Activated CD4-positive, alpha-beta T cell treated with anti-CD3 and anti-CD28 coated beads, Interleukin-2, Interleukin-6, amounts not matched to agents 100 ng/mL and 50 ng/mL, durations not matched to agents 16 hours and 8 hours (primary cell): Measurements from ENCODE around the gene FSTL5.

Source experiments
- DNase-seq: peaks from one replicate; pipeline ENCODE4 v3.0.0-alpha.2; 2020

The FSTL5 gene

GRCh38 chr4:161428180-161428965 lies 735.4 kb downstream of the FSTL5 start:
- DNase-seq: no peak

- no peak for DNase-seq
Observed at GRCh38 chr4:161419822-161420221, 744.0 kb downstream of the FSTL5 start.

DNA sequence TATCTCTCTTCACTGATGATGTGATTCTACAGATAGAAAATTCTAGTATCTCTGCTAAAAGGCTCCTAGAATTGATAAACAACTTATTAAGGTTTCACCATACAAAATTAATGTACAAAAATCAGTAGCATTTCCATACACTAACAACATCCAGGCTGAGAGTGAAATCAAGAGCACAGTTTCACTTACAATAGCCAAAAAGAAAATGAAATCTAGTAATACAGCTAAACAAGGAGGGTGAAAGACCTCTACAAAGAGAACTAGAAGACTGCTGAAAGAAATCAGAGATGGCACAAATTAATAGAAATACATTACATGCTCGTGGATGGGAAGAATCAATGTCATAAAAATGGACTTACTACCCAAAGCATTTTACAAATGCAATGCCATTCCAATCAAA lies 751.9 kb downstream of the FSTL5 start:
- DNase-seq: no peak

- no peak for DNase-seq
Observed at GRCh38 chr4:161404346-161405110, 759.3 kb downstream of the FSTL5 start.

DNA sequence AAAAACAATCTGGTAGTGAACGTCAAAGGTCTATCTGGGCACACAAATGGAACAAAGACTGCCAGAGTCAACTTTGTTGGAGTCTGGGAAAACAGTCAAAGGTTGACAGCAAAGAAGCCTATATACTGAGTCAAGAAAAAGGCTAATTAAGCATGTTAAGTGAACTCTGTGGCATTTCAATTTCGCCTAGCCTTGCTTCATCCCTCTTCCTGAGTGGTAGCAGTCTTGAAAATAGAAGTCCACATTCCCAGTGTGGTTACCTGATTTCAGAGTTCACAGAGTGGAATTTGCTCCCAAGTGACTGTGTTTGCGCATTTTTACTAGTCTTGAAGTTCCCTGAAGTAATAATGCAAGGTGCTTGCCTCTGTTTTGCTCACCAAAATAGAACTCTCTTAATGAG lies 760.0 kb downstream of the FSTL5 start:
- DNase-seq: no peak

DNA sequence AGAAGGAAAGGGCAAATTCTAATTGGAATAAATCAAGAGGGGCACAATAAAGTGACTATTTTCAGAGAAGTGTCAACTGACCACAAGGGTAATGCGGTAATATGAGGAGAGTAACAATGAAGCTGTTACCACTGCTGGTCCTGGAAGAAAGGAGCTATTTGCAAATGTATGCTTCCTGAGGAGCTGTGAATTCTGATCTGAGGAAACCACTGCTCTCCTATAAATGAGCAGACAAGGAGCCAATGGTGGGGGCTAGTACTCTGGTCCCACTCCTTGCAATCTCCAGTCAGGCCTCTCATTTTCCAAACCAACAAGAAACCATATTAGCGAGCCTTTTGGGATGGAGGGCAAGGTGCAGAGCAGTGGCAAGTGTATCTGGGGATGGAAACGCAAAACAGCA lies 770.2 kb downstream of the FSTL5 start:
- no peak for DNase-seq

DNA sequence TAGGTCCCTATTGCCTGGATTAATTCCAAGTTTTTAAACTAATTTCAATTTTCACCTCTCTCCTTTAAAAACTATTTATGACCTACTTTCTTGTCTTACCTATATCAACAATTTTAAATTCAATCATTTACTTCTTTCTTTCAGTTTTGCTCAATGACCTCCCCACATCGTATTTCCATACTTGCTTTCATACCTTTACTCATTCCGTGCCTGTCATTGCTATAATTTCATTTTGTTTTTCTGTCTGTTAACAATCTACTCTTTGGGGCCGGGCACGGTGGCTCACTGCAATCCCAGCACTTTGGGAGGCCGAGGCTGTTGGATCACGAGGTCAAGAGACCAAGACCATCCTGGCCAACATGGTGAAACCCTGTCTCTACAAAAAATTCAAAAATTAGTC lies 781.1 kb downstream of the FSTL5 start:
- DNase-seq: no peak

DNA sequence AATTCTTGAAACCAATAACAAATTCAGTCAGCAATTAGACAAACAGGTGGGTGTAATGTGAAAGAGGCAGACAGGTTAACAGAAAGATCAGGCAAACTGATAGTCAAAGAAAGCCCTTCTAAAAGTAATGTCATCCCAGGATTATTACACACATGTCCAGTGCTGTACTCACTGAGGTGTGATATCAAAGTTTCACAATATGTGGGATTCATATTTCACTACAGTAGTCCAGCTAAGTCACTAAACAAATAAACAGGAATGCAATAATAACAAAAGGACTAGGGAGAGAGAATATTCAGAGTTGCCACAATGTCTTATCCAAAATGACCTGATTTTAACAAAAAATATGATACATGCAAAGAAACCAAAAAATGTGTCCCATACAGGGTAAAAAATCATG lies 787.5 kb downstream of the FSTL5 start:
- DNase-seq: no peak

DNA sequence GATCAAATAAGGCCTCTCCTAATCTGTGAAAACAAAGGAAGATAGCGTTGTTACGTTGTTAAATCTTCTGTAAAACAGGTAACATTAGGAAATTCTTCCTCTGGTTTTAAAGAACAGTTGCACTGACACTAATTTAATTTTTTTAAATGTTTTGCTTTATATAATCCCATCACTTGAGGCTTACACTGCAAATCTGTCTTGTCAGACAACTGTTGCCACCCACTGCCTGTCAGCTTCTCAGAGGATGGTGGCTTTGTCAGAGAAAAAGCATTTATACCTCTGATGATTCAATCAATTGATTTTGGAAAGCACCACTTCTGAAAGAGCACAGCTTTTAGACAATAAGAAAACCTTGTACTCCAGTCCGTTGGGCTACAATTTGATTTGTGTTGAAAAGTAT lies 799.1 kb downstream of the FSTL5 start:
- DNase-seq: no peak

- DNase-seq: no peak
Observed at GRCh38 chr4:161360982-161361381, 802.8 kb downstream of the FSTL5 start.

DNA sequence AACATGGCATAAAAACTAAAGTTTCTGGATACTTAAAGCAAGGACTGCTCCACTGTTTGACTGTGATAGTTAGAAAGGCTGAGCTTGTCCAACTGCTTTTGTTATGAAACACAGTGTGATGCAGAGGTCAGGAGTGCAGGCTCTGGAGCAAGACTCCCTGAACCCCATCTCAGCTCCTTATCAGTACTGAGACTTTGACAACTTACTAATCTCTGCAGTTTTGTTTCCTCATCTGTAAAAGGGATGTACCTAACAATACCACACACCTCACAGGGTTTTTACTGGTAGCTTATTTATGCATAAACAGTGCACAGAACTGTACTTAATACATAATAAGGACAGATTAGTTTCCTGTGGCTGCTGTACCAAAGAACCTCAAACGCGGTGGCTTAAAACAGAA lies 804.3 kb downstream of the FSTL5 start:
- DNase-seq: no peak

DNA sequence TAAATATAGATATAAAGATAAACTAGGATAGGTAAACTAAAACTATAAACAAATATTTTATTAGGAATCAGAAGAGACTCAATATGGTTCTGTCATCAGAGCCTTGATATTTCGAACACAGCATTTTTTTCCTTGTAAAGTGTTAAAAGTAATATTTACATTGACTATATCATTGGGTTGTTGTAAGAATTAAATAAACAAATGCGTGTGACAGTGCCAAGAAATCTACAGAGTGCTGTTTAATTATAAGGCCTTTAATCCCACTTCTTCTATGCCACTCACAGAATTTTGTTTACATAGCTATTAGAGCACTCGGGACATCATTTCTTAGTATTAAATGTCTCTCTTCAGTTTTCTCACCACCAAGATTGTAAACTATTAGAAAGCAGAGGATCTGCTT lies 807.4 kb downstream of the FSTL5 start:
- no peak for DNase-seq

DNA sequence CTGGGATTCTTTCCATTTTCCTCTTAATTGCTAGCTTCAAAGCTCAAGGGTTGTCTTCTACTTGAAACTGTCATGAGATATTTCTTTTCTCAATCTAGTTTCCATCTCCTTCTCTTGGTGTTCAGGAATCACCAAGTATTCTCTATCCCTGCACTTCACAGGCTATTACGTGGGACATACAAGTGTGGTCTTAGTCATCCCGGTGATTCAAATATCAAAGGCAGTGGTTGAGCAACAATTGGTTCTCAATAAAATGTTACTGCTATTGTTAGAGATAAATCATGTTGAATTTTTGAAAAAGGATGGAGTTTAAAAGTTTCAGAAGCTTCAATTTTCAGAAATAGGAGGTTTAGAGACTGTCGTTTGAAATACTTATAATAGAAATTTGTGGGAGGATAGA lies 812.9 kb downstream of the FSTL5 start:
- no peak for DNase-seq

GRCh38 chr4:161345741-161346140 lies 818.1 kb downstream of the FSTL5 start:
- DNase-seq: no peak

DNA sequence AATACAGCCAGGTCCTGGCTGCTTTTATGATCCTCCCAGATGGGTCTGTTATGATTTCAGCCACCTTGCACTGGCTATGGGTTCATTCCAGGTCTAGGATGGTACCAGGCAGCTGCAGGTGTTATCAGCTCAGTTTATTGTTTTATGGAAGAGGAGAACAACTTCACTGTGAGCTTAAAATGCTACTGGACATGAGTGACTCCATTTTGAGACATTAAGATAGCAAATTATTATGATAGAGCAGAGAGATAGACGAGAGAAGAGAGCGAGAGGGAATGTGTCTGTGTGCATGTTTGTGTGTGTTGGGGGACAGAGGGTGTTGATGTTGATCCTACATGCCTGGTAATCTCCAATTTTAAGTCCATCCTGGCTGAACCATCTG lies 820.2 kb downstream of the FSTL5 start:
- no peak for DNase-seq

DNA sequence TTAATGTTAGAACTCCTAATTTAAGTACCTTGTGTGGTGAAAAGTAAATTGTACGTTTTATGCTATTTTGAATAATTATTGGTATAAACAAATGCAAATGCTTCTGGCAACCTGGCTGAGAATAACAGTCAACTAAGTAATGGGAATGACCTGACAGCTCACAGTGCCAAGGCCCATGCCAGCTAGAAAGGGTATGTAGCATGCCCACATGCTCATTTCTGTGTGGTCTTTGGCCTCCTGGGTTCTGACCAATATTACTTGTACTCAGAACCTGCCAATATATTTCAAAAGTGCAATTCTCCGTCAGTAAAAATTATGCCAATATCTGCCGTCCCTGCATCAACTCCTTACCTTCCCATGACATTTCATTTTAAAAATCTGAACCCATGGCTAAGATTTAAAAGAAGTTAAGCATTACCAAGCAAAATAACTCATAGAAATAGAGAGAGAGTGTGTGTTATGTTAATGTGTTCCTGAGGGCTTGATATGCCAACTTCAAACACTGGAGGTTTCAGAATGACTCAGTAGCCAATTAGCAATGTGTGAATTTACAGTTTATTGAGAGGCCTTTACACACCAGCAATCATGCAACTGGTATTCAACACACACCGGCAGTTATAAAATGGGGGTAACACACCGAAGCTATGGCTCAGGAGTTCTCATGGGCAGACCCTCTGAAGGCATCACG lies 820.8 kb downstream of the FSTL5 start:
- DNase-seq: no peak

- no peak for DNase-seq
Observed at GRCh38 chr4:161336621-161337020, 827.2 kb downstream of the FSTL5 start.

DNA sequence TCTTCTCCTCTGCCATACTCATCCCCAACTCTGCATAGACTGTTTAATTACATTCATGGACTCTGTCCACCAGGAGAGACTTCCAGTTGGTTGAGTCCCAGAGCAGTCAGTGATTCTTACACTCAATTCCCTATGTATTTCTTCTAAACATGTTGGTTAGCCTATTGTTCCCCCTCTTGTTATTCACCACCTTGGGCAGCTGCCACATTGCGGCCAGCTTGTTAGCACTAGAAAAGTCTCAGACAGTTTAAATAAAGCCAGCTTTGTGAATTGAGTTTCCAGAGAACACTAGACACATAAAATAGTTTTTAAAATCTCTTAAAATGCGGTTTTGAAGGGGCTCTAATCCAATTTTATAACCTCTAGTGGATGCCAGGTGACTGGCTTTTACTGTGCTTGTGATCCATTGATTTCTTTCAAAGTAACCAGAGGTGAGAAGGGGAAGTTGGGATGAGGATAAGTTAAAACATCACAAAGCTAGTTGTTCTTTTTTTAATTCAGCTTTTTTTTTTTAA lies 827.7 kb downstream of the FSTL5 start:
- no peak for DNase-seq
